Measurements from ENCODE around the gene TMEM130. TPM values are rescaled to one million over a fixed set of nuclear protein-coding genes. Genes with fewer than 3 reads are reported as not detected.

Gene TMEM130
- polyA plus RNA-seq, 3 donors, result 0.05 TPM; not detected in 2

GRCh38 chr7:98909487-98909886, 39.7 kb upstream of the TMEM130 start:
- no peak overlapping the region for H3K27ac Mint-ChIP-seq
- H4K20me1 ChIP-seq (ENCODE audit: insufficient read depth, low read length), result no peaks in the 10 kb centered on the region
- H3K79me2 ChIP-seq (ENCODE audit: insufficient read depth, low read length), result no peaks in the 10 kb centered on the region
- peaks cover 89 to 95% of the 10 kb centered on the region in 2 donors for H3K36me3 ChIP-seq (replicated peaks in 1 of 2; ENCODE audit: control insufficient read depth in 1 of 2, insufficient read depth in 2 of 2, low read length in 2 of 2)
- H3K9ac ChIP-seq (ENCODE audit: insufficient read depth, low read length, poor library complexity, severe bottlenecking), result no peak overlapping the region
- H3K9me3 ChIP-seq (replicated peaks in 1 of 2; ENCODE audit: control insufficient read depth in 1 of 2, insufficient read depth in 1 of 2, low read length in 2 of 2), result no peaks in the 10 kb centered on the region
- 100% methylated on average over 3 of the region's 8 CpGs for WGBS (ENCODE audit: insufficient coverage)
- no peak overlapping the region for H2AFZ ChIP-seq (ENCODE audit: insufficient read depth, low read depth, low read length, poor library complexity, severe bottlenecking)
- no peak for DNase-seq
- no peak overlapping the region for H3K27ac ChIP-seq (ENCODE audit: low read depth in 1 of 2, low read length in 2 of 2)
- H3K27me3 ChIP-seq (ENCODE audit: control insufficient read depth in 2 of 2, insufficient read depth in 2 of 2, low read length in 2 of 2), result no peaks in the 10 kb centered on the region
- H3K4me1 Mint-ChIP-seq, result no peaks in the 10 kb centered on the region
- no peak overlapping the region for H3K4me2 ChIP-seq (replicated peaks; ENCODE audit: extremely low read depth, low read length, poor library complexity, severe bottlenecking)
- peaks cover 85 to 97% of the 10 kb centered on the region in 2 donors for H3K36me3 Mint-ChIP-seq
- no peak overlapping the region for H3K4me3 Mint-ChIP-seq
- H3K4me3 ChIP-seq (replicated peaks in 1 of 3; ENCODE audit: low read depth in 2 of 3, low read length in 3 of 3), result no peak overlapping the region
- H3K4me1 ChIP-seq (ENCODE audit: control insufficient read depth in 1 of 2, insufficient read depth in 2 of 2, low read length in 2 of 2), result no peaks in the 10 kb centered on the region
- no peaks in the 10 kb centered on the region for H3K27me3 Mint-ChIP-seq (ENCODE audit: low read depth in 3 of 3)
- intact Hi-C loops (cut with micrococcal nuclease), result loop anchor here (10.0 kb wide), 2 partner anchors 55 to 65 kb away; no protein-coding TSS in a partner anchor
- TF ChIP-seq CTCF (IDR thresholded peaks at IDR 0.05), result no peak
- H3K9me3 Mint-ChIP-seq, result no peaks in the 10 kb centered on the region

- no peaks in the 10 kb centered on the region for H3K27me3 ChIP-seq (ENCODE audit: control insufficient read depth in 2 of 2, insufficient read depth in 2 of 2, low read length in 2 of 2)
- no peak for TF ChIP-seq CTCF (IDR thresholded peaks at IDR 0.05)
- WGBS (ENCODE audit: insufficient coverage), result 97% methylated on average over 17 of the region's 19 CpGs
- no peak overlapping the region for H3K4me2 ChIP-seq (replicated peaks; ENCODE audit: extremely low read depth, low read length, poor library complexity, severe bottlenecking)
- no peak overlapping the region for H3K4me3 ChIP-seq (replicated peaks in 1 of 3; ENCODE audit: low read depth in 2 of 3, low read length in 3 of 3)
- no peak overlapping the region for H3K9ac ChIP-seq (ENCODE audit: insufficient read depth, low read length, poor library complexity, severe bottlenecking)
- Mint-ChIP-seq H3K4me3 (no peak overlapping the region), H3K36me3 (peaks cover 85 to 97% of the 10 kb centered on the region in 2 donors), H3K4me1 (no peaks in the 10 kb centered on the region), H3K27ac (no peak overlapping the region), H3K27me3 (ENCODE audit: low read depth in 3 of 3) (no peaks in the 10 kb centered on the region), H3K9me3 (no peaks in the 10 kb centered on the region)
- intact Hi-C loops (cut with micrococcal nuclease), result loop anchor here (10.0 kb wide), 2 partner anchors 56 to 66 kb away; no protein-coding TSS in a partner anchor
- H3K9me3 ChIP-seq (replicated peaks in 1 of 2; ENCODE audit: control insufficient read depth in 1 of 2, insufficient read depth in 1 of 2, low read length in 2 of 2), result no peaks in the 10 kb centered on the region
- peaks cover 85 to 98% of the 10 kb centered on the region in 2 donors for H3K36me3 ChIP-seq (replicated peaks in 1 of 2; ENCODE audit: control insufficient read depth in 1 of 2, insufficient read depth in 2 of 2, low read length in 2 of 2)
- H3K4me1 ChIP-seq (ENCODE audit: control insufficient read depth in 1 of 2, insufficient read depth in 2 of 2, low read length in 2 of 2), result no peaks in the 10 kb centered on the region
- H2AFZ ChIP-seq (ENCODE audit: insufficient read depth, low read depth, low read length, poor library complexity, severe bottlenecking), result no peak overlapping the region
- H3K79me2 ChIP-seq (ENCODE audit: insufficient read depth, low read length), result no peaks in the 10 kb centered on the region
- no peak for DNase-seq
- no peak overlapping the region for H3K27ac ChIP-seq (ENCODE audit: low read depth in 1 of 2, low read length in 2 of 2)
- no peaks in the 10 kb centered on the region for H4K20me1 ChIP-seq (ENCODE audit: insufficient read depth, low read length)
Measured at GRCh38 chr7:98908585-98908984, 38.8 kb upstream of the TMEM130 start.
